Brain microvascular endothelial cell (primary cell): ENCODE results near the gene LRRC46.

ENCODE experiments used
- DNase-seq: peaks from one replicate; pipeline ENCODE4 v3.0.0-alpha.2; 2020
- H3K27ac ChIP-seq: fragments of 250-450 bp; sonication (Bioruptor Pico); 2 replicates; pipeline ENCODE4 v1.5.1; 2020; ENCODE audit warnings: mild to moderate bottlenecking, moderate library complexity
- H3K27me3 ChIP-seq: fragments of 250-450 bp; sonication (Bioruptor Pico); replicated peaks from 2 replicates; pipeline ENCODE4 v1.5.1; 2020; ENCODE audit warnings: mild to moderate bottlenecking
- H3K36me3 ChIP-seq: fragments of 250-450 bp; sonication (Bioruptor Pico); replicated peaks from 2 replicates; pipeline ENCODE4 v1.5.1; 2020; ENCODE audit warnings: mild to moderate bottlenecking
- H3K4me3 ChIP-seq: 2 replicates; pipeline ENCODE4 v1.5.1; 2011; ENCODE audit warnings: low read depth, mild to moderate bottlenecking, control low read depth, low read length, moderate library complexity
- in situ Hi-C: cut with HindIII; loops from 2 replicates; pipeline ENCODE4 v1.10.0; 2017; ENCODE audit warnings: low sequenced_read_pairs, low pct_ligation_motif_present
- TF ChIP-seq, protein P1 (sequence below): IDR thresholded peaks from 2 replicates; pipeline ENCODE4 v1.5.1; 2011; ENCODE audit warnings: low read depth, mild to moderate bottlenecking, moderate library complexity, low read length, control low read depth, inconsistent platforms; ENCODE audit errors: missing control alignments

LRRC46 gene

DNA sequence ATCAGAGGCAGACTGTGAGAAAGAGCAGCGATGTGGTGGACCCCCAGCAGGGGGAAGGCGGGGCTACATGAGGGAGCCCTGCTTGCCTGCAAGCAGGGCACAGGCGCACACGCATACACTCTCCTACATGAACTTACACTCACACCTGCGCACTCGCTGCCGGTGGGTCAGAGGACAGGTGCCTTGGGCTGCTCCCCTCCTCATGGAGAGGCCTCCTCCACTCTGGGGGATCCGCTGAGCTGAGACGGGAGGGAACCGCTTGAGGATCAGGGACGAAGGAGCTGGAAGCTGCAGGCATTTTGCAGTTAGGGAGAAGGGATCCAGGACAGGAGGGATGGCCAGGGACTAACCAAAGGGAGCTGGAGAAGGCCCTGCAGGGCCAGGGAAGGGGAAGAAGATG, 24.0 kb upstream of the LRRC46 start:
- DNase-seq: no peak
- peaks cover 9% of the 10 kb centered on the region for H3K27me3 ChIP-seq
- in situ Hi-C loops: no loop called here
- H3K36me3 ChIP-seq: peaks cover 23% of the 10 kb centered on the region
- TF ChIP-seq, protein P1, sequence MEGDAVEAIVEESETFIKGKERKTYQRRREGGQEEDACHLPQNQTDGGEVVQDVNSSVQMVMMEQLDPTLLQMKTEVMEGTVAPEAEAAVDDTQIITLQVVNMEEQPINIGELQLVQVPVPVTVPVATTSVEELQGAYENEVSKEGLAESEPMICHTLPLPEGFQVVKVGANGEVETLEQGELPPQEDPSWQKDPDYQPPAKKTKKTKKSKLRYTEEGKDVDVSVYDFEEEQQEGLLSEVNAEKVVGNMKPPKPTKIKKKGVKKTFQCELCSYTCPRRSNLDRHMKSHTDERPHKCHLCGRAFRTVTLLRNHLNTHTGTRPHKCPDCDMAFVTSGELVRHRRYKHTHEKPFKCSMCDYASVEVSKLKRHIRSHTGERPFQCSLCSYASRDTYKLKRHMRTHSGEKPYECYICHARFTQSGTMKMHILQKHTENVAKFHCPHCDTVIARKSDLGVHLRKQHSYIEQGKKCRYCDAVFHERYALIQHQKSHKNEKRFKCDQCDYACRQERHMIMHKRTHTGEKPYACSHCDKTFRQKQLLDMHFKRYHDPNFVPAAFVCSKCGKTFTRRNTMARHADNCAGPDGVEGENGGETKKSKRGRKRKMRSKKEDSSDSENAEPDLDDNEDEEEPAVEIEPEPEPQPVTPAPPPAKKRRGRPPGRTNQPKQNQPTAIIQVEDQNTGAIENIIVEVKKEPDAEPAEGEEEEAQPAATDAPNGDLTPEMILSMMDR: no peak
- H3K4me3 ChIP-seq: no peak overlapping the region
- H3K27ac ChIP-seq: no peak overlapping the region

DNA sequence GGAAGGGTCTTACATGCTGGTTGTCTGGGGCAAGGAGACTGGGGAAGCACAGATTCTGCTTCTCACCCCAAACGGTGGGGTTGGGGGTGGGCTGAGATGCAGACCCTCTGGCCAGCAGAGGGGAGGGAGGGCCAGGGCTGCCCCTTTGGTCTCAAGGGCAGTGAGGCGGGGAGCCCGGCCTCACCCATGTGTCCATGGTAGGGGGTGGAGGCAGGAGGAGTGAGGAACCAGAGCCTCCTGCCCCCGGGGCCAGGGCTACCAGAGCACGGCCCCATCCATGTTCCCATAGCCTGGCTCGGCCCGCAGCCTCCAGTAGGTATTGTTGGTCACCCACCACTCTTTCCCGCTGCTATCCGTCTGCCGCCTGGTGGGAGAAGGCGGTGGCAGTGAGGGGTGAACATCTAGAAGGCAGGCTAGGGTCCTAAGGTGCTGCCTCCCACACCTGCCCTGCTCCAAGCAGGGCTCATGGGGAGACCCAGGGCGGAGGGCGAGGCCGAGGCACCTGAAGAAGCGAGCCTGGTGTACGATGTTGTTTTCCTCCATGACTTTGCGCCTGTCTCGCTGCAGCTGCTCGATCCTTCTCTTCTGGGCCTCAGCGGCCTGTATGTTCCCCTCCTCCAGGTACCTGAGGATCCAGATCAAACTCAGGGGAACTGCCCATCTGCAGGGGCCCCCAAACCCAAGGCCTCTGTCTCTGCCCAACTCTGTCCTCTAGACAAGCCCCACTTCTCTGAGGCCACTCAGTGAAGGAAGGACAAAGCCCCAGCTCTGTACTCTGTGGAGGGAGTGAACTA, 23.2 kb upstream of the LRRC46 start:
- Histone ChIP-seq H3K27me3 (peaks cover 9% of the 10 kb centered on the region), H3K4me3 (no peak overlapping the region), H3K27ac (no peak overlapping the region), H3K36me3 (peaks cover 23% of the 10 kb centered on the region)
- TF ChIP-seq, protein P1: no peak
- in situ Hi-C loops: no loop called here
- DNase-seq: no peak

DNA sequence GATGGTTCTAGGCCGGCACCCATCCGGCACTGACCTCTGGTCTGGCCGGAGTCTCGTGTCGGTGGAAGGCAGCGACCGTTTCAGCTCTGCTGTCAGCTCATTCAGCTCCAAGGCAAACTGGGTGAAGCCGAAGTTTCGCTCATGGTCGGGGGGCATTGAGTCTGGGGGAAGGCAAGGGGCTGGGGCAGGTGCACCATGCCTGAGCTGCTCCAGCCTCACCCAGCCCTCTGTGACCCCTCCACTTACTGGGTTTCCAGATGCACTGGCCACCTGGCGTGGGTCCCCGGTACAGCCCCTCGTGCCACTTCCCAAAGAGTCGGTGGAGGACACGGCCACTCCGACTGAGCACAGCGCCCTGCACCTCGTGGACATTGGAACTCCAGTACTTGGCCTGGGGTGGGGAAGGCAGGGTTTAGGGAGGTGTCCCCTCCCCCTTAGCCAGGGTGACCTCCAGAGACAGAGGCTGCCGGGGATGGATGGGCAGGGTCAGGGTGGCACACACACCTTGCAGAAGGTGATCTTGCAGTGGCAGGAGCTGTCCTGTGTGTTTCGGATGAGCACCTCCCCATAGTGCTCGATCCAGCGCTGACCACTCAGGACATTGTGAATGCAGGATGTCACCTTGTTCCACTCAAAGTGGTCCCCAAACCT, 22.5 kb upstream of the LRRC46 start:
- in situ Hi-C loops: no loop called here
- no peak overlapping the region for H3K27ac ChIP-seq
- TF ChIP-seq, protein P1: no peak
- DNase-seq: no peak
- peaks cover 3% of the 10 kb centered on the region for H3K27me3 ChIP-seq
- peaks cover 23% of the 10 kb centered on the region for H3K36me3 ChIP-seq
- no peak overlapping the region for H3K4me3 ChIP-seq

GRCh38 chr17:47810200-47810821, 21.2 kb upstream of the LRRC46 start:
- TF ChIP-seq, protein P1: no peak
- peak; percentile 94 for DNase-seq
- peak overlapping the region; percentile 3 for H3K27ac ChIP-seq
- H3K36me3 ChIP-seq: peaks cover 28% of the 10 kb centered on the region
- in situ Hi-C loops: no loop called here
- no peaks in the 10 kb centered on the region for H3K27me3 ChIP-seq
- H3K4me3 ChIP-seq: no peak overlapping the region

DNA sequence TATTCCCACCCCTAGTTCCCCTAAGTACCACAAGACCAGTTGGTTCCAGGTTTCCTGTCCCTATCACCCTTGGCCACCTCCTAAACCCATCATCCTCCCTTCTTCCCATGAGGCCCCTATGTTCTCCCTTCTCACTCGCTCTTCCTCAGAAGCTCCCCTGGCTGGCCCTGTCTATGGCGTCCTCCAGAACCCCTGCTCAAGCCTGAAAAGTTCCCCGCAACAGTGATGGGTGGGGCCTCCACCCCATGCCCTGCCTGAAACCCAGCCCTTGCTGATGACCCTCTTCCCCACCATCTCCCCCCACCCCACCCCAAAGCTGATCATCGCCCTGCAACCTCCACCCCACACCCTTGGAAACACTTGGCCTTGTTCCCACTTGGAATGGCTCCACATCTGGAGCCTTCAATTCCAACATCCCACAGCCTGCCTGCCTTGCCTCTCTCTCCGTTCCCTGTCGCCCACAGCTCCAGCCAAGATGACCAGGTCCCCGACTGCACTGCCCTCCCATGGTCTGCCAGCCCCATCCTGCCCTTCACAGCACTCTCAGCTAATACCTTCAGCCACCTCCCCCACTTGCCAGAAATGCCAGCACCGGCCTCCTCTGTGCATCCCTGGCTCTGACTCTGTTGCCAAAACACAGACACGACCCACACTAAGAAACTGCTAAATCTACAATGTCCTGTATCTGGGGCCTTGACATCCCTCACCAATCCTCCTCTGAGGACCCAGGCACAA, 20.4 kb upstream of the LRRC46 start:
- in situ Hi-C loops: no loop called here
- Histone ChIP-seq H3K27me3 (no peaks in the 10 kb centered on the region), H3K4me3 (no peak overlapping the region), H3K27ac (peak overlapping the region; percentile 3), H3K36me3 (peaks cover 33% of the 10 kb centered on the region)
- no peak for DNase-seq
- TF ChIP-seq, protein P1: no peak
